Stimulated activated CD8-positive, alpha-beta memory T cell treated with anti-CD3 and anti-CD28 coated beads, Interleukin-15, amount 100 ng/mL, for 4 hours (primary cell): ENCODE measurements around the gene ZNF507.
A peak's percentile ranks its signal among the peaks of the same experiment; 100 is the strongest.

Experiments
- DNase-seq, 2 donors: peaks; one replicate each; pipeline ENCODE4 v3.0.0-alpha.2; 2020; ENCODE audit warnings: low read depth in 2 of 2

The ZNF507 gene

GRCh38 chr19:32345261-32346207, at the start of gene ZNF507:
TSS of gene ZNF507 (plus strand) at chr19:32345610. CDS start at chr19:32352831, 7,221 bp downstream.
- DNase-seq = peak; percentile 67 to 71

- no peak for DNase-seq
Measured at GRCh38 chr19:32296694-32297093, 48.7 kb upstream of the ZNF507 start.

GRCh38 chr19:32302778-32303177, 42.6 kb upstream of the ZNF507 start:
- no peak for DNase-seq

GRCh38 chr19:32303193-32303592, 42.2 kb upstream of the ZNF507 start:
- DNase-seq = no peak

GRCh38 chr19:32307591-32307990, 37.8 kb upstream of the ZNF507 start:
- no peak for DNase-seq

- DNase-seq = no peak
Measured at GRCh38 chr19:32308431-32309077, 36.9 kb upstream of the ZNF507 start.

GRCh38 chr19:32309711-32310390, 35.6 kb upstream of the ZNF507 start:
- no peak for DNase-seq

GRCh38 chr19:32311371-32311770, 34.0 kb upstream of the ZNF507 start:
- DNase-seq = no peak

GRCh38 chr19:32313569-32314265, 31.7 kb upstream of the ZNF507 start:
- DNase-seq = no peak

GRCh38 chr19:32316034-32316433, 29.4 kb upstream of the ZNF507 start:
- no peak for DNase-seq

- DNase-seq = no peak
Measured at GRCh38 chr19:32317086-32317485, 28.3 kb upstream of the ZNF507 start.

GRCh38 chr19:32318884-32319520, 26.4 kb upstream of the ZNF507 start:
- DNase-seq = no peak

- DNase-seq = no peak
Measured at GRCh38 chr19:32322541-32322940, 22.9 kb upstream of the ZNF507 start.

GRCh38 chr19:32324631-32325285, 20.7 kb upstream of the ZNF507 start:
- no peak for DNase-seq

GRCh38 chr19:32330213-32330857, 15.1 kb upstream of the ZNF507 start:
- no peak for DNase-seq

GRCh38 chr19:32333227-32333626, 12.2 kb upstream of the ZNF507 start:
- no peak for DNase-seq

GRCh38 chr19:32336259-32337083, 8.9 kb upstream of the ZNF507 start:
- no peak for DNase-seq

GRCh38 chr19:32337084-32337808, 8.2 kb upstream of the ZNF507 start:
- no peak for DNase-seq

- no peak for DNase-seq
Measured at GRCh38 chr19:32339423-32339822, 6.0 kb upstream of the ZNF507 start.
